Measurements from ENCODE around the gene GLI2.

GRCh38 chr2:120783371-120783791 is 47.7 kb downstream of the GLI2 start:
- TF ChIP-seq CTCF (IDR thresholded peaks at IDR 0.05) = no peak
- no peak for TF ChIP-seq POLR2A (IDR thresholded peaks at IDR 0.05)
